K562 (cell line): ENCODE measurements around the gene MS4A7.

ENCODE experiments used
- CEBPG ChIP-seq, 3 experiments: fragments of 200-800 bp in 1 of 3; sonication (Bioruptor generic) in 1 of 3; sonication (generic) in 1 of 3; formaldehyde crosslinking in 1 of 3; IDR thresholded peaks in 2 of 3; conservative IDR thresholded peaks in 1 of 3; 2 replicates each; pipeline versions ENCODE4 v1.6.1 to v1.8.0; 2016 to 2022; ENCODE audit warnings: missing compliant biosample characterization in 2 of 3, missing genetic modification characterization in 2 of 3, mild to moderate bottlenecking in 1 of 3, missing genetic modification reagents in 1 of 3
- EP300 ChIP-seq: IDR thresholded peaks from 2 replicates; pipeline ENCODE4 v1.6.1; 2012; ENCODE audit warnings: low read length, improper control_type of control experiment
- HMG20A ChIP-seq: fragments of 450-650 bp; formaldehyde crosslinking; conservative IDR thresholded peaks from 2 replicates; pipeline ENCODE4 v1.4.0; 2020; ENCODE audit warnings: mild to moderate bottlenecking, mixed read lengths
- RBFOX2 ChIP-seq: fragments of 200-400 bp; formaldehyde crosslinking; IDR thresholded peaks from 2 replicates; pipeline ENCODE4 v1.6.1; 2017; ENCODE audit warnings: low read depth, mild to moderate bottlenecking, low read length, moderate library complexity
- RBM39 ChIP-seq: fragments of 200-400 bp; formaldehyde crosslinking; optimal IDR thresholded peaks from 2 replicates; pipeline ENCODE3; 2018; ENCODE audit warnings: low read depth, low read length
- TAF1 ChIP-seq: IDR thresholded peaks from 2 replicates; pipeline ENCODE4 v1.6.1; 2011; ENCODE audit warnings: mild to moderate bottlenecking, low read length, moderate library complexity; ENCODE audit not compliant: insufficient read depth, control insufficient read depth, severe bottlenecking; ENCODE audit errors: extremely low read depth
- TF ChIP-seq, protein P1 (sequence below): sonication (generic); formaldehyde crosslinking; IDR thresholded peaks from 2 replicates; pipeline ENCODE4 v1.9.0; 2022; ENCODE audit warnings: mild to moderate bottlenecking, missing genetic modification reagents
- TF ChIP-seq, protein P2 (sequence below): fragments of 250-450 bp; sonication (Bioruptor Pico); IDR thresholded peaks from 2 replicates; pipeline ENCODE4 v1.8.0; 2022; ENCODE audit warnings: inconsistent platforms

DNA sequence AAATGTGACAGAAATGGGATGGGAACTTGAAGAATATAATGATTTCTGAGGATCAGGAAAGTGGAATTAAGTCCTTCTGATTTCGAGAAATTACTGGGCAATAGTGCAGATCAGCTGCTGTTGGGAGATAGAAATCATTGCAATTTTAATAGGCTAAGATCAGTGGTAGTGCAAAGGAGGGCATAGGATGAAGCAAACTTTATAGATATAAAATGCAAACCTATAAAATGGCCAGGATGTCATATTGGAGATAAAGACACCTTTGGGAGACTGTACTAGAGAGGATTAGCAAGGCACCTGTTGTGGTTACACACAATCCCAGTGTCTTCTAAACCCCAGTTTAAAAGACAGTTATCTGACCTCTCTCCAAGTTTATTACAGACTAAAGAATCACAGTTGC lies 6.5 kb upstream of the MS4A7 start:
- TF ChIP-seq CEBPG (CRISPR knock-in tag; IDR thresholded peaks at IDR 0.05) (no peak), CEBPG (tag; conservative IDR thresholded peaks at IDR 0.05 in 1 of 2, IDR thresholded peaks at IDR 0.05 in 1 of 2) (no peak), RBFOX2 (no peak), TAF1 (no peak), HMG20A (CRISPR knock-in tag) (no peak), RBM39 (no peak), EP300 (no peak)
- TF ChIP-seq, protein P1, sequence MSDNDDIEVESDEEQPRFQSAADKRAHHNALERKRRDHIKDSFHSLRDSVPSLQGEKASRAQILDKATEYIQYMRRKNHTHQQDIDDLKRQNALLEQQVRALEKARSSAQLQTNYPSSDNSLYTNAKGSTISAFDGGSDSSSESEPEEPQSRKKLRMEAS (CRISPR knock-in tag) = no peak
- TF ChIP-seq, protein P2, sequence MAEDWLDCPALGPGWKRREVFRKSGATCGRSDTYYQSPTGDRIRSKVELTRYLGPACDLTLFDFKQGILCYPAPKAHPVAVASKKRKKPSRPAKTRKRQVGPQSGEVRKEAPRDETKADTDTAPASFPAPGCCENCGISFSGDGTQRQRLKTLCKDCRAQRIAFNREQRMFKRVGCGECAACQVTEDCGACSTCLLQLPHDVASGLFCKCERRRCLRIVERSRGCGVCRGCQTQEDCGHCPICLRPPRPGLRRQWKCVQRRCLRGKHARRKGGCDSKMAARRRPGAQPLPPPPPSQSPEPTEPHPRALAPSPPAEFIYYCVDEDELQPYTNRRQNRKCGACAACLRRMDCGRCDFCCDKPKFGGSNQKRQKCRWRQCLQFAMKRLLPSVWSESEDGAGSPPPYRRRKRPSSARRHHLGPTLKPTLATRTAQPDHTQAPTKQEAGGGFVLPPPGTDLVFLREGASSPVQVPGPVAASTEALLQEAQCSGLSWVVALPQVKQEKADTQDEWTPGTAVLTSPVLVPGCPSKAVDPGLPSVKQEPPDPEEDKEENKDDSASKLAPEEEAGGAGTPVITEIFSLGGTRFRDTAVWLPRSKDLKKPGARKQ (CRISPR knock-in tag) = no peak
